GM18499 (cell line): ENCODE results near the gene ACAD11.

Experiments
- ATAC-seq: cut with Tn5 transposase; IDR thresholded peaks from one replicate; pipeline ENCODE4 v1.9.1; 2021; ENCODE audit warnings: moderate number of reproducible peaks; ENCODE audit not compliant: insufficient read depth, unreplicated experiment

The ACAD11 gene

DNA sequence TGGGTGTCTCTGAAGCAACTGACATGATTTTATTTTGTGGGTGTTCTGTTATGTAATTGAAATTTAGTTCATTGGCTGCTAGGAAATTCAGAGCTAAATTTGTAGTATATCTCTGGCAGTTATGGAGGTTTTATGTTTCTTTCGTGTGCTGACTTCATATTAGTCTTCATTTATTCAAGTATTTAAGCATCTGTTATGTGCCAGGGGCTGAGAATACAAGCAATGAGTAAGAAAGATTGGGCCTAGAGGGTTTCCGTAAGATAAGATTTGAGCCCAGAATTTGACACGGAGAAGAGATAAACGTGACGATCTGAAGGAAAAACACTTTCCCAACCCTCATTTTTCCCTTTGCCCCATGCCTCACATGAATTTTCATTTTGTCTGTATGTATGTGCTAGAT, 137.7 kb downstream of the ACAD11 start:
- ATAC-seq = no peak

DNA sequence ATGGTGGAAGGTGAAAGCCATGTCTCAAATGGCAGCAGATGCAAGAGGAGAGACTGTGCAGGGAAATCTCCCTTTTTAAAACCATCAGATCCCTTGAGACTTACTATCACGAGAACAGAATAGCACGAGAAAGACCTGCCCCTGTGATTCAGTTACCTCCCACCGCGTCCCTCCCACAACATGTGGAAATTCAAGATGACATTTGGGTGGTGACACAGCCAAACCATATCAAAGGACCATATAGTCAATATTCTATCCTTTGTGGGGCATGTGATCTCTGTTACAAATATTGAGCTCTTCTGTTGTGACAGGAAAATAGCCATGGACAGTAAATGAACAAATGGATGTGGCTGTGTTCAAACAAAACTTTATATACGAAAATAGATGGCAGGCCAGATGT, 139.7 kb downstream of the ACAD11 start:
- no peak for ATAC-seq

DNA sequence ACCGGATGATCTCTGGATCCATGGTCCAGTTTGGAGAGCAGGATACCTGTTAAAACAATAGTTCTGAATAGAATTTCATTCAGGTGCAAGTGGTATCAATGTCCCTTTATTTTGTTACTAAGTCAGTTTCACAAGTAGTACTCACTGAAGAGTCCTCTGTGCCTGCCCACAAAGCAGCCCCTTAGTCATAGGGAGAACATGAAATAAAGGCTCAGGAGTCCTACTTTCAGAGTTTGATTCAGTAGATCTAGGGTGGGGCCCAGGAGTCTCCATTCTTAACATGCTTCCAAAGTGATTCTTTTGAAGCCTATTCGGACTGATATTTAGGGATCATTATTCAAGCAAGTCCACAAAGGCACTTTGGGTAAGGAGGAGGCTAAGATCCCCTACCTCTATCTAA, 142.3 kb downstream of the ACAD11 start:
- ATAC-seq = no peak

DNA sequence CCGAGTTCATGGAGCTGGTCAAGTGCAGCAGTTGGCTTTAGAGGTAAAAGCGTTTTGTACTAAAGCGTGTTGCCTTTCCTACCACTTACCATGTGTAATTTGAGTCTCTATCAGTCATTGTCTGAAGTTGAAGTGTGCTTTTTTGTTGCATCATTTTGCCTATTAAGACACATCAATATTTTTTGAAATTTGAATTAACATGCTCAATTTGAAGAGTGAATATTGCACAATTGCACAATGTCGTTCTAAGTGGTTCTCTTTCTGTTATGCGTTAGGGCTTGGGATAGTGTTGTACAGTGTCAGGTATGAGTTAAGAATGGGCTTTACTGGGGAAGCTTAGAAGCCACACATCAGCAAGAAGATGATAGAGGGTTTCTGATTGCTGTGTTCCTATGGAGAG, 146.6 kb downstream of the ACAD11 start:
- no peak for ATAC-seq

DNA sequence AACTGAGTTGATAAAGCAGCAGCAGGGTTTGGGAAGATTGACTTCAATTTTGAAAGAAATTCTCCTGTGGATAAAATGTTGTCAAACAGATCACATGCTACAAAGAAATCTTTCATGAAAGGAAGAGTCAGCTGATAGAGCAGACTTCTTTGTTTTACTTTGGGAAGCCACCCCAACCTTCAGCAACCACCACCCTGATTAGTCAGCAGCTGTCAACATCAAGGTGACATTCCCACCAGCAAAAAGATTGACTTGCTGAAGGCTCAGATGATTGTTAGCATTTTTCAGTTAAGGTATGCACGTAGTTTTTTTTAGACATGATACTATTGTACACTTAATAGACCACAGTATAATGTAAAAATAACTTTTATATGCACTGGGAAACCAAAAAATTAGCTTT, 150.1 kb downstream of the ACAD11 start:
- no peak for ATAC-seq

DNA sequence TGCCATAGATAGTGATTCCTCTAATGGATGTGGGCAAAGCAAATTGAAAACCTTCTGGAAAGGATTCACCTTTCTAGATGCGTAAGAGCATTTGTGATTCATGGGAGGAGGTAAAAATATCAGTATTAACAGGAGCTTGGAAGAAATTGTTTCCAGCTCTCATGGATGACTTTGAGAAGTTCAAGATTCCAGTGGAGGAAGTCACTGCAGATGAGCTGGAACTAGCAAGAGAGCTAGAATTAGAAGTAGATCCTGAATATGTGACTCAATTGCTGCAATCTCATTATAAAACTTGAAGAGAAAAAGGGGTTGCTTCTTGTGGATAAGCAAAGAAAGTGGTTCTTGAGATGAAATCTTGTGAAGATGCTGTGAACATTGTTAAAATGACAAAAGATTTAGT, 150.5 kb downstream of the ACAD11 start:
- ATAC-seq = no peak
